K562 (cell line): ENCODE measurements around the gene SUSD3. TPM values are rescaled to one million over a fixed set of nuclear protein-coding genes. Genes with fewer than 3 reads are reported as not detected.

Experiments used
- ADNP ChIP-seq: fragments of 200-800 bp; sonication (Bioruptor generic); IDR thresholded peaks from 2 replicates; pipeline ENCODE4 v1.6.1; 2016; ENCODE audit warnings: missing genetic modification characterization, missing compliant biosample characterization
- ATF4 ChIP-seq: fragments of 450-650 bp; formaldehyde crosslinking; IDR thresholded peaks from 2 replicates; pipeline ENCODE4 v1.4.0; 2022; ENCODE audit warnings: mild to moderate bottlenecking, moderate library complexity
- GABPB1 ChIP-seq: sonication (generic); formaldehyde crosslinking; IDR thresholded peaks from 2 replicates; pipeline ENCODE4 v1.8.0; 2022; ENCODE audit warnings: mild to moderate bottlenecking, missing genetic modification reagents
- MEIS2 ChIP-seq: fragments of 450-650 bp; IDR thresholded peaks from 2 replicates; pipeline ENCODE4 v1.6.1; 2014; ENCODE audit warnings: mild to moderate bottlenecking; ENCODE audit not compliant: partially characterized antibody
- NCOA4 ChIP-seq: fragments of 450-650 bp; IDR thresholded peaks from 2 replicates; pipeline ENCODE4 v1.6.1; 2018; ENCODE audit warnings: mild to moderate bottlenecking; ENCODE audit not compliant: partially characterized antibody
- RBM14 ChIP-seq: fragments of 200-400 bp; formaldehyde crosslinking; IDR thresholded peaks from 2 replicates; pipeline ENCODE4 v1.6.1; 2018; ENCODE audit warnings: low read depth, mild to moderate bottlenecking, low read length, moderate library complexity, borderline replicate concordance; ENCODE audit not compliant: insufficient read depth
- SMAD2 ChIP-seq: fragments of 150-350 bp; IDR thresholded peaks from 2 replicates; pipeline ENCODE4 v1.6.1; 2014; ENCODE audit warnings: low read depth, mild to moderate bottlenecking, low read length
- ZBTB5 ChIP-seq: fragments of 450-650 bp; IDR thresholded peaks from 2 replicates; pipeline ENCODE4 v1.6.1; 2017; ENCODE audit warnings: antibody characterized with exemption
- ZHX1 ChIP-seq: fragments of 150-350 bp; conservative IDR thresholded peaks from 2 replicates; pipeline ENCODE4 v1.6.1; 2014; ENCODE audit warnings: low read length
- ZNF407 ChIP-seq: fragments of 450-650 bp; IDR thresholded peaks from 2 replicates; pipeline ENCODE4 v1.6.1; 2016; ENCODE audit warnings: low read depth
- ZNF655 ChIP-seq: fragments of 250-450 bp; sonication (Bioruptor Pico); IDR thresholded peaks from 2 replicates; pipeline ENCODE4 v1.5.0; 2021
- ZNF780A ChIP-seq: fragments of 250-450 bp; sonication (Bioruptor Pico); IDR thresholded peaks from 2 replicates; pipeline ENCODE4 v1.5.0; 2021; ENCODE audit warnings: mild to moderate bottlenecking
- polyA plus RNA-seq, 8 experiments: library from polyadenylated mRNA; depleted of rRNA in 4 of 8; stranded (reverse) in 5 of 8; unstranded in 3 of 8; fragments of >200 nt; fragmentation: Nextera tagmentation in 2 of 8; fragmentation: Illumina TruSeq in 1 of 8; extraction: Ambion mirVana in 2 of 8; extraction: Trizol in 1 of 8; gene quantifications; 2 replicates each; pipeline versions ENCODE4 v1.2.1 to v1.2.3, GENCODE V29; 2011 to 2014; ENCODE audit warnings: inconsistent platforms in 1 of 8, missing spikeins in 1 of 8
- total RNA-seq, 7 experiments: library from RNA; depleted of rRNA in 6 of 7; stranded (reverse); fragments of >200 nt in 6 of 7; fragmentation: Illumina TruSeq in 2 of 7; extraction: Trizol in 2 of 7; gene quantifications; 2 replicates each; pipeline versions ENCODE4 v1.2.1 to v1.2.3, GENCODE V29; 2011 to 2021; ENCODE audit warnings: low replicate concordance in 1 of 7

The SUSD3 gene
- total and polyA plus RNA-seq, 9 of the 15 experiments (the other 6 are each of a cell fraction or from before 2014, with no cell fraction given) = 1.3 to 21.7 (median 11.4) TPM

- TF ChIP-seq MEIS2 (no peak), GABPB1 (no peak), ZBTB5 (no peak), ATF4 (CRISPR knock-in tag) (no peak), NCOA4 (no peak), SMAD2 (no peak), ZNF655 (no peak), ZHX1 (no peak), RBM14 (no peak), ZNF407 (no peak), ADNP (tag) (no peak), ZNF780A (no peak)
These were observed 17.2 kb upstream of the SUSD3 start (continued) for GRCh38 chr9:93041108-93041802.
